ENCODE data around the gene CUL4A.
"Not testable (repeated sequence)": the region's sequence is repeated elsewhere in the genome, so short reads cannot be mapped to it uniquely, and the experiment has no call there.

The CUL4A gene

GRCh38 chr13:113231306-113232207 lies 22.1 kb downstream of the CUL4A start:
- in situ Hi-C loops (cut with HindIII; ENCODE audit: low sequenced_read_pairs) = no loop called here
- no peak overlapping the region for H3K4me3 ChIP-seq (ENCODE audit: low read depth, low read length)
- TF ChIP-seq CTCF (IDR thresholded peaks at IDR 0.05; ENCODE audit: low read depth, low read length) = no peak
- no peak for DNase-seq (ENCODE audit: low read depth, low spot score)

GRCh38 chr13:113232208-113233003 lies 23.0 kb downstream of the CUL4A start:
- in situ Hi-C loops (cut with HindIII; ENCODE audit: low sequenced_read_pairs) = no loop called here
- TF ChIP-seq CTCF (IDR thresholded peaks at IDR 0.05; ENCODE audit: low read depth, low read length) = no peak
- no peak overlapping the region for H3K4me3 ChIP-seq (ENCODE audit: low read depth, low read length)
- no peak for DNase-seq (ENCODE audit: low read depth, low spot score)

- no peak for TF ChIP-seq CTCF (IDR thresholded peaks at IDR 0.05; ENCODE audit: low read depth, low read length)
- in situ Hi-C loops (cut with HindIII; ENCODE audit: low sequenced_read_pairs) = no loop called here
- no peak for DNase-seq (ENCODE audit: low read depth, low spot score)
- H3K4me3 ChIP-seq (ENCODE audit: low read depth, low read length) = no peak overlapping the region
Measured at GRCh38 chr13:113233101-113233500, 23.7 kb downstream of the CUL4A start.

GRCh38 chr13:113238536-113238935 lies 29.1 kb downstream of the CUL4A start:
- no peak for TF ChIP-seq CTCF (IDR thresholded peaks at IDR 0.05; ENCODE audit: low read depth, low read length)
- in situ Hi-C loops (cut with HindIII; ENCODE audit: low sequenced_read_pairs) = no loop called here
- H3K4me3 ChIP-seq (ENCODE audit: low read depth, low read length) = no peak overlapping the region
- DNase-seq (ENCODE audit: low read depth, low spot score) = no peak

GRCh38 chr13:113239357-113239756 lies 29.9 kb downstream of the CUL4A start:
- H3K4me3 ChIP-seq (ENCODE audit: low read depth, low read length) = no peak overlapping the region
- no peak for TF ChIP-seq CTCF (IDR thresholded peaks at IDR 0.05; ENCODE audit: low read depth, low read length)
- DNase-seq (ENCODE audit: low read depth, low spot score) = no peak
- in situ Hi-C loops (cut with HindIII; ENCODE audit: low sequenced_read_pairs) = no loop called here

GRCh38 chr13:113239986-113240385 lies 30.6 kb downstream of the CUL4A start:
- no peak for DNase-seq (ENCODE audit: low read depth, low spot score)
- in situ Hi-C loops (cut with HindIII; ENCODE audit: low sequenced_read_pairs) = no loop called here
- H3K4me3 ChIP-seq (ENCODE audit: low read depth, low read length) = no peak overlapping the region
- TF ChIP-seq CTCF (IDR thresholded peaks at IDR 0.05; ENCODE audit: low read depth, low read length) = no peak

GRCh38 chr13:113241623-113242022 lies 32.2 kb downstream of the CUL4A start:
- DNase-seq (ENCODE audit: low read depth, low spot score); H3K4me3 ChIP-seq (ENCODE audit: low read depth, low read length); in situ Hi-C loops (cut with HindIII; ENCODE audit: low sequenced_read_pairs): not testable (repeated sequence)
